Measurements from ENCODE around the gene MALL.
"Not testable (repeated sequence)": the region's sequence is repeated elsewhere in the genome, so short reads cannot be mapped to it uniquely, and the experiment has no call there.

DNA sequence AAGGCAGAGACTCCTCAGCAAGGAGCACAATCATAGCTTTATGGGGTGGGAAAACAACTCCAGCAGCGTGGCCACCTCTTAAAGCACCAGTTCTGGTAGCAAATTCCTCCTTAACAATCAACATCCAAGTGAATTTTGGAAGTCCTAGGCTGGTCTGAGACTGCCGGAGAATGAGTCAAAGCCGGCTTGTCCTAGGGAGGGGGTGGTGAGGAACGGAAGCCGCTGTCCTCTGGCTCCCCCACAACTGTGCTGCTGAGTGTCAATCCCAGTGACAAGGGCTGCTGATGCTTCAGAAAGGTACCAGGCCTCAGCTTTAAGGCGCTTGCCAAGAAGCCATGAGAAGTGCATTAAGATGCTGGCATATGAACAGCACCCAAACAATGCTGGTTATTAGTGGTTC lies 21.7 kb downstream of the MALL start:
- TF ChIP-seq, protein P1, sequence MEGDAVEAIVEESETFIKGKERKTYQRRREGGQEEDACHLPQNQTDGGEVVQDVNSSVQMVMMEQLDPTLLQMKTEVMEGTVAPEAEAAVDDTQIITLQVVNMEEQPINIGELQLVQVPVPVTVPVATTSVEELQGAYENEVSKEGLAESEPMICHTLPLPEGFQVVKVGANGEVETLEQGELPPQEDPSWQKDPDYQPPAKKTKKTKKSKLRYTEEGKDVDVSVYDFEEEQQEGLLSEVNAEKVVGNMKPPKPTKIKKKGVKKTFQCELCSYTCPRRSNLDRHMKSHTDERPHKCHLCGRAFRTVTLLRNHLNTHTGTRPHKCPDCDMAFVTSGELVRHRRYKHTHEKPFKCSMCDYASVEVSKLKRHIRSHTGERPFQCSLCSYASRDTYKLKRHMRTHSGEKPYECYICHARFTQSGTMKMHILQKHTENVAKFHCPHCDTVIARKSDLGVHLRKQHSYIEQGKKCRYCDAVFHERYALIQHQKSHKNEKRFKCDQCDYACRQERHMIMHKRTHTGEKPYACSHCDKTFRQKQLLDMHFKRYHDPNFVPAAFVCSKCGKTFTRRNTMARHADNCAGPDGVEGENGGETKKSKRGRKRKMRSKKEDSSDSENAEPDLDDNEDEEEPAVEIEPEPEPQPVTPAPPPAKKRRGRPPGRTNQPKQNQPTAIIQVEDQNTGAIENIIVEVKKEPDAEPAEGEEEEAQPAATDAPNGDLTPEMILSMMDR (IDR thresholded peaks at IDR 0.05) = not testable (repeated sequence)
- not testable (repeated sequence) for TF ChIP-seq POLR2A (IDR thresholded peaks at IDR 0.05)
